T-helper 1 cell treated with Interleukin-12 subunit alpha and Interleukin-12 subunit beta and Interleukin-4 antibody, amounts not matched to agents 30 μg/mL and 1 μg/mL, for 36 hours (primary cell): ENCODE measurements around the gene STK4.
A peak's percentile ranks its signal among the peaks of the same experiment; 100 is the strongest.
"Not testable (repeated sequence)": the region's sequence is repeated elsewhere in the genome, so short reads cannot be mapped to it uniquely, and the experiment has no call there.

Source experiments
- H3K27ac Mint-ChIP-seq: one replicate; pipeline ENCODE4 v1.8.0; 2021; ENCODE audit warnings: mild to moderate bottlenecking, mixed read lengths
- H3K27me3 Mint-ChIP-seq: one replicate; pipeline ENCODE4 v1.8.0; 2021; ENCODE audit warnings: low read depth, mixed read lengths
- H3K36me3 Mint-ChIP-seq: one replicate; pipeline ENCODE4 v1.8.0; 2021; ENCODE audit warnings: low read depth, mixed read lengths
- H3K4me1 Mint-ChIP-seq: one replicate; pipeline ENCODE4 v1.8.0; 2021; ENCODE audit warnings: low read depth, mixed read lengths
- H3K4me3 Mint-ChIP-seq: one replicate; pipeline ENCODE4 v1.8.0; 2021; ENCODE audit warnings: mild to moderate bottlenecking, moderate library complexity, mixed read lengths
- H3K9me3 Mint-ChIP-seq: one replicate; pipeline ENCODE4 v1.8.0; 2021; ENCODE audit warnings: mixed read lengths

The STK4 gene

DNA sequence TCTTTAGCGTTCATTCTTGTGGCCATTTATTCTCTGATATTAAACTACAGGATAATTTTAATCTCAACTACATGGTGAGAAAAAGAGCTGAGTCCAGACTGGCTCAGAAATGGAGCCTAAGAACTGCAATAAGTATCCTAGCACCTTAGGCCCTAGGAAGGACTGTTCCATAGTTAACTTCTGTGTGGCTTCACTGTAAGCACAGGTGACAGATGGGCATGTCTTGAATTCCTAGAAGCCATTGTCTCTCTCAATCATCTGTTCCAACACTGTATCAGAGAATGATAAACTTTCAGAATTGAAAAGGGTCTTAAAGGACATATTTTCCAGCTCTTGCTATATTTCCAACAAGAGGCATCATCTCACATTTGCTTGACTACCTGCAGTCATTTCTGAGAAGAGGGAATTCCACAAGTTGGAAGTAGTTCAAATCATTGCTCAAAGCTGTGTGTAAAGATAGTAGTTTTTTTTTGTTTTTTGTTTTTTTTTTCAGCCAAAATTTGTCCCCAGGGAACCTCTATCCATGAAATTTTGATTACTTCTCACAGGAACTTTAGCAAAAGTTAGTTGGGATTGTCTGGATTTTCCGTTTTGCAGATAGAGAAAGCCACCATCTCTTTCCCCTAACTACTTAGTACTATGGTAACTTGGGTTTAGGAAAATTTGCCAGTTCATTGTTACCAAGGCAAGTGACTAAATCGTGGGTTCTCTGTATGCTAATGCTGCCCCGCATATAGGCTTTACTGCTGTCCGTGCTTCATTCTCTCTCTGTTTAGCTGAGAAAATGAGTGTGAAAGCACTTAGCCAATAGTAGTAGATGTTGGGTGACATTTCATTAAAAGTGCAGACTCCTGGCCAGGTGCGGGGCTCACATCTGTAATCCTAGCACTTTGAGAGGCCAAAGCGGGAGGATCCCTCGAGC is 87.4 kb downstream of the STK4 start:
- H3K27ac Mint-ChIP-seq, result peak overlapping the region; percentile 37
- H3K4me1 Mint-ChIP-seq, result peaks cover 50% of the 10 kb centered on the region
- no peak overlapping the region for H3K4me3 Mint-ChIP-seq
- H3K27me3 Mint-ChIP-seq, result no peaks in the 10 kb centered on the region
- H3K36me3 Mint-ChIP-seq, result peaks cover 38% of the 10 kb centered on the region
- no peaks in the 10 kb centered on the region for H3K9me3 Mint-ChIP-seq

DNA sequence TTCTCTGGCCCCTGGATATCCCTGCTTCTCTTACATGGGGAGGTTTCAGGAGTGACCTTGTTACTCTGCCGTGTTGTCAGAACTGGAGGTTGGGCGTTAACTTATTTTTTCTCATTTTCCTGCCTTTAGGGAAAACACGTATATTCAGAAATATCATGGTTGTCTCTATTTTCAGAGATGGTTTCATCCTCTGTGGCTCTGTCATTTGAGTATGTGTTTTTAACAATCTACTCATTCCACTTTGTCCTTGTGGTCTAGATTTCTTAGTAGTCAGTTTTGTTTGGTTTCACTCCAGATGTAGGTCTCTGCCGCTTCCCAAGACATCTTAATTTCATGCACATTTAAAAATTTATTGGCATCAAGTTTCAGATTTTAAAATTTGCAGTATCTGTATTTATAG is 88.7 kb downstream of the STK4 start:
- Mint-ChIP-seq H3K9me3 (no peaks in the 10 kb centered on the region), H3K27me3 (no peaks in the 10 kb centered on the region), H3K36me3 (peaks cover 38% of the 10 kb centered on the region), H3K4me3 (no peak overlapping the region), H3K27ac (no peak overlapping the region), H3K4me1 (peaks cover 41% of the 10 kb centered on the region)

- H3K9me3 Mint-ChIP-seq, result no peaks in the 10 kb centered on the region
- H3K4me1 Mint-ChIP-seq, result peaks cover 37% of the 10 kb centered on the region
- no peak overlapping the region for H3K27ac Mint-ChIP-seq
- no peak overlapping the region for H3K4me3 Mint-ChIP-seq
- no peaks in the 10 kb centered on the region for H3K27me3 Mint-ChIP-seq
- peaks cover 40% of the 10 kb centered on the region for H3K36me3 Mint-ChIP-seq
Observed at GRCh38 chr20:45056473-45057173, 90.3 kb downstream of the STK4 start.

GRCh38 chr20:45058168-45058850 is 92.0 kb downstream of the STK4 start:
- Mint-ChIP-seq H3K36me3 (peaks cover 40% of the 10 kb centered on the region), H3K27ac (no peak overlapping the region), H3K27me3 (no peaks in the 10 kb centered on the region), H3K9me3 (no peaks in the 10 kb centered on the region), H3K4me3 (no peak overlapping the region), H3K4me1 (peaks cover 23% of the 10 kb centered on the region)

DNA sequence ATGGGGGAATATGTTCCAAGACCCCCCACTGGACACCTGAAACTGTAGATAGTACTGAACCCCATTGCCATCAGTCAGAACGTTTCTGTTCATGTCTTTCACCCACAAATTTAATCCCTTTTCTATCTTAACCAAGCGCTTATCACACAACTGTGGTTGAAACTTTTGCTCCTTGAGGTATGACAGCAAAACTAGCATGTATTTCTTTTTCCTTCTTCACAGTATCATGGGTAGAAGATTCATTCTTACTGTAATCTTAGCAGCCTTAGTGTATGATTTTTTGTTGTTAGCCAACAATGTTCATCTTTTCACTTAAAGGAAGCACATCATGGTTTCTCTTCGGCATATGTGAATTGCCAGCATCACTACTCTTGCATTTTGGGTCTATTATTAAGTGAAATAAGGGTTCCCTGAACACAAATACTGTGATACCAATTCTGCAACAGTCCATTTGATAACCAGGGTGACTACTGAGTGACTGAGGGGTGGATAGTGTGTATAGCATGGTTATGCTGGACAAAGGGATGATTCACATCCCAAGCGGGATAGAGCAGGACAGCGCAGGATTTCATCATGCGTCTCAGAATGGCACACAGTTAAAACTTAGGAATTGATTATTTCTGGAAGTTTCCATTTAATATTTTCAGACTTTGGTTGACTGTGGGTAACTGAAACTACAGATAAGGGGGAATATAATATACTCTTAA is 92.9 kb downstream of the STK4 start:
- Mint-ChIP-seq H3K4me3 (no peak overlapping the region), H3K27ac (peak overlapping the region; percentile 6)

GRCh38 chr20:45060294-45060693 is 94.0 kb downstream of the STK4 start:
- Mint-ChIP-seq H3K27me3 (no peaks in the 10 kb centered on the region), H3K4me1 (peaks cover 28% of the 10 kb centered on the region), H3K36me3 (peaks cover 33% of the 10 kb centered on the region), H3K4me3 (no peak overlapping the region), H3K9me3 (no peaks in the 10 kb centered on the region), H3K27ac (no peak overlapping the region)

More for the DNA sequence above, 92.9 kb downstream of the STK4 start:
- peaks cover 19% of the 10 kb centered on the region for H3K4me1 Mint-ChIP-seq
- peaks cover 36% of the 10 kb centered on the region for H3K36me3 Mint-ChIP-seq
- no peaks in the 10 kb centered on the region for H3K9me3 Mint-ChIP-seq
- no peaks in the 10 kb centered on the region for H3K27me3 Mint-ChIP-seq

DNA sequence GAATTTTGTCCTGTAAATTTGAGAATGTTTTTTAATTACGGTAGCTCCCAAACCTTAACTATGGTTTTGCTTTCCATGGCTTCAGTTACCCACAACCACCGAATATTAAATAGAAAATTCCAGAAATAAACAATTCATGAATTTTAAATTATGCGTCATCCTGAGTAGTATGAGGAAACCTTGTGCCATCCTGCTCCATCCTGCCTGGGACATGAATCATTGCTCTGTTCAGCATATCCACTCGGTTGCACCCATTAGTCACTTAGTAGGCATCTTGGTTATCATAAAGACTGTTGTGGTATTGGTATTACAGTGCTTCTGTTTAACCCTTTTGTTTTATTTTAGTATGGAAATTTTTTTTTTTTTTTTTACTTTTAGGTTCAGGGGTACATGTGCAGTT is 94.9 kb downstream of the STK4 start:
- Mint-ChIP-seq H3K4me1 (peaks cover 28% of the 10 kb centered on the region), H3K36me3 (peaks cover 28% of the 10 kb centered on the region), H3K27ac (no peak overlapping the region)

GRCh38 chr20:45063107-45063506 is 96.8 kb downstream of the STK4 start:
- H3K9me3 Mint-ChIP-seq, H3K27ac Mint-ChIP-seq, H3K4me3 Mint-ChIP-seq, H3K27me3 Mint-ChIP-seq: not testable (repeated sequence)
- H3K36me3 Mint-ChIP-seq, result peaks cover 35% of the 10 kb centered on the region
- H3K4me1 Mint-ChIP-seq, result peaks cover 28% of the 10 kb centered on the region

More for the DNA sequence above, 94.9 kb downstream of the STK4 start:
- no peak overlapping the region for H3K4me3 Mint-ChIP-seq
- no peaks in the 10 kb centered on the region for H3K27me3 Mint-ChIP-seq
- H3K9me3 Mint-ChIP-seq, result no peaks in the 10 kb centered on the region

DNA sequence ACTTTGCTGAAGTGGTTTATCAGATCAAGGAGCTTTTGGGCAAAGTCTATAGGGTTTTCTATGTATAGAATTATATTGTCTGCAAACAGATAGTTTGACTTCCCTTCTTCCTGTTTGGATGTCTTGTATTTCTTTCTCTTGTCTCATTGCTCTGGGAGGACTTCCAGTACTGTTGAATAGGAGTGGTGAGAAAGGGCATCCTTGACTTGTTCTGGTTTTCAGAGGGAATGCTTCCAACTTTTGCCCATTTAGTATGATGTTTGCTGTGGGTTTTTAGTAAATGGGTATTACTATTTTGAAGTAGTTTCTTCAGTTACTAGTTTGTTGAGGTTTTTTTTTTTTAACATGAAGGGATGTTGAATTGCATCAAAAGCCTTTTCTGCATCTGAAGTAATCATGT is 98.5 kb downstream of the STK4 start:
- H3K27ac Mint-ChIP-seq, result no peak overlapping the region
- peaks cover 21% of the 10 kb centered on the region for H3K4me1 Mint-ChIP-seq
- no peaks in the 10 kb centered on the region for H3K9me3 Mint-ChIP-seq
- no peaks in the 10 kb centered on the region for H3K27me3 Mint-ChIP-seq
- no peak overlapping the region for H3K4me3 Mint-ChIP-seq
- H3K36me3 Mint-ChIP-seq, result peaks cover 34% of the 10 kb centered on the region

DNA sequence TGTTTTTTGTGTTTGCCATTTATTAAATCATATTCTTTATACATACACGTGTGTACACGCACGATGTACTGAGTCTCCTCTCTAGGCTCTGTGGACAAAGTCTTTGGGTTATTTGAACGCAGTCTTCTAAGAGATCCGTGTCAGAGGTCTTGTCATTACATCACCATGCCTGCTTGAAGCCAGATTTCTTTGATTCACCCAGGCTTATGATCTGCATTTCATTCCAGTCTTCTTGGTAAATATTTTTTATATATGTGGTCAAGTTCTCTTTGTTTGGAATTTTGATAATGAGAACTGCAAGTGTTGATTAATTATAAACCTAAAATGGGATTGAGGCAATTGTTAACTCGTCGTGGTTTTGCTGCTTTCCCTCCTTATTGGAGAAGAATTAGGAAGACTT is 100.1 kb downstream of the STK4 start:
- H3K4me3 Mint-ChIP-seq, result no peak overlapping the region
- H3K27ac Mint-ChIP-seq, result no peak overlapping the region
- no peaks in the 10 kb centered on the region for H3K27me3 Mint-ChIP-seq
- no peaks in the 10 kb centered on the region for H3K9me3 Mint-ChIP-seq
- peaks cover 37% of the 10 kb centered on the region for H3K36me3 Mint-ChIP-seq
- peaks cover 22% of the 10 kb centered on the region for H3K4me1 Mint-ChIP-seq

DNA sequence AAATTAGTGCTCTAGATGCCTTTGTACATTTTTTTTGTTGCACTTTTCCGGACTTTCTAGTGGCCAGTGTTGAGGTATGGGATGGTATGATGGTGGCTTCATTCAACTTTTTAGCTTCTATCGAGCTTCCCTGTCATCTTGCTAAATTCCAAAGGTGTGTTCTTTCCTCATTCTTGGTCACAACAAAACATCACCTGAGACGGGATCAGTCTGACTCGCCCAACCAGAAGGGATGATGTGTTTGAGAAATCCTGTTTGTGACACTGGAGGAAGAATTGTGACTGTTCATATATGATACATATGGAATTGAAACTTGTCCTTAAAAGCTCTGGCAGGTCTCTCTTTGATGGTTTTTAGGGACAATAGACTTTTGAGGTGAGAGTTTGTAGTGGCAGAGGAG is 100.8 kb downstream of the STK4 start:
- H3K9me3 Mint-ChIP-seq, result no peaks in the 10 kb centered on the region
- H3K36me3 Mint-ChIP-seq, result peaks cover 37% of the 10 kb centered on the region
- H3K4me1 Mint-ChIP-seq, result peaks cover 24% of the 10 kb centered on the region
- no peak overlapping the region for H3K4me3 Mint-ChIP-seq
- H3K27me3 Mint-ChIP-seq, result no peaks in the 10 kb centered on the region
- no peak overlapping the region for H3K27ac Mint-ChIP-seq

- no peak overlapping the region for H3K4me3 Mint-ChIP-seq
- H3K27ac Mint-ChIP-seq, result no peak overlapping the region
- H3K27me3 Mint-ChIP-seq, result no peaks in the 10 kb centered on the region
- H3K36me3 Mint-ChIP-seq, result peaks cover 37% of the 10 kb centered on the region
- peaks cover 24% of the 10 kb centered on the region for H3K4me1 Mint-ChIP-seq
- H3K9me3 Mint-ChIP-seq, result no peaks in the 10 kb centered on the region
Observed at GRCh38 chr20:45067558-45067957, 101.2 kb downstream of the STK4 start.

DNA sequence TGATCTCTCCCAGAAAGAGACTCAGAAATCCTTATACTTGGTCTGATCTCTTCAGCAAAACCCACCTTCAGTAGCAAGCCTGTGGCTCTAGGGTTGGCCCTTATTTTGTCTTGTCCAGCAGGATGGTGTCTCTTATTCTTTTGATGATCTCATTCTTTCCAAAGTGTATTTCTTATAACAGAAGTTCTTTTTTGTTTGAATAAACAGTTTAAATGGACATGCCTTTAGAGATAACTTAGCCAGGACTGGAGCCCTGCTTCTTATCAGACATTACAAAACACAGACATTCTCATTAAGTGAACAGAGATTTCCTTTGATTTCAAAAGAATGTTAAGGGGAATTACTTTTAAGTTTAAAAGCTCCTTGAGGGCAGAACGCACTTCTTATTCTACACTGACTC is 102.9 kb downstream of the STK4 start:
- Mint-ChIP-seq H3K4me3 (no peak overlapping the region), H3K27me3 (no peaks in the 10 kb centered on the region), H3K9me3 (no peaks in the 10 kb centered on the region), H3K36me3 (peaks cover 36% of the 10 kb centered on the region), H3K4me1 (peaks cover 24% of the 10 kb centered on the region), H3K27ac (no peak overlapping the region)

DNA sequence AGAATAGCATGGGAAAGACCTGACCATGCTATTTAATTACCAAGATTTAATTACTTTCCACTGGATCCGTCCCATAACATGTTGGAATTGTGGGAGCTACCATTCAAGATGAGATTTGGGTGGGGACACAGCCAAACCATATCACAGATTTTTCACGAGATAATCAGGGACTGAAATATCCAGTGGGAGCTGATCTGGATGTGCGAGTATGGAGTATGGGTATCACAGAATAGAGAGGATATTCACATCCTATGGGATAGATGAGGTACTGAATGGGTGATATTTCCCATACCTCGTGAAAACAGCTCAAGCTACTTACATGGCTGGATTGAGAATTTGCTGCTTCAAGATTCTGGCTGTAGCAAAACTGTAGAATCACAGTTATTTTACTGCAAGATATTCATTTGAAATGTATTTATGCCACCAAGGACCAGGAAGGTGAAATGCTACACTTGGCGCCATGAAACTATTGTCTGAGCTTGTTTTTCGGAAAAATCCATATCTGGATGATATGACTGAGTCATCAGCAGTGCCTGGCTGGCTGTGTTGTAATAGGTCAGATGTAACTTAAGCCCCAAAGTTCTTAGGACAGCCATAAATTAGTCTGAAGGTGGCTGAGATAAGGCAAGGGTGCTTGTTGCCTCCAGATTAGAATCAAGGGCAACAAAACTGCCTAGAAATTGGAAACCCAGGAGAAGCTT is 104.8 kb downstream of the STK4 start:
- Mint-ChIP-seq H3K36me3 (peaks cover 44% of the 10 kb centered on the region), H3K9me3 (no peaks in the 10 kb centered on the region), H3K4me3 (no peak overlapping the region), H3K27me3 (no peaks in the 10 kb centered on the region), H3K4me1 (peaks cover 16% of the 10 kb centered on the region), H3K27ac (no peak overlapping the region)
